GM12874 (cell line): Measurements from ENCODE around the gene KCNH3.

Experiments
- CTCF ChIP-seq: IDR thresholded peaks from 2 replicates; pipeline ENCODE4 v1.5.1; 2011; ENCODE audit warnings: low read depth, mild to moderate bottlenecking, control low read depth, low read length, moderate library complexity; ENCODE audit not compliant: insufficient read depth

KCNH3 gene

GRCh38 chr12:49578471-49579112, 39.8 kb downstream of the KCNH3 start:
- no peak for TF ChIP-seq CTCF

- TF ChIP-seq CTCF: peak; percentile 85
These were observed 42.0 kb downstream of the KCNH3 start for GRCh38 chr12:49580572-49581535.

- no peak for TF ChIP-seq CTCF
These were observed 43.4 kb downstream of the KCNH3 start for GRCh38 chr12:49582201-49582600.

DNA sequence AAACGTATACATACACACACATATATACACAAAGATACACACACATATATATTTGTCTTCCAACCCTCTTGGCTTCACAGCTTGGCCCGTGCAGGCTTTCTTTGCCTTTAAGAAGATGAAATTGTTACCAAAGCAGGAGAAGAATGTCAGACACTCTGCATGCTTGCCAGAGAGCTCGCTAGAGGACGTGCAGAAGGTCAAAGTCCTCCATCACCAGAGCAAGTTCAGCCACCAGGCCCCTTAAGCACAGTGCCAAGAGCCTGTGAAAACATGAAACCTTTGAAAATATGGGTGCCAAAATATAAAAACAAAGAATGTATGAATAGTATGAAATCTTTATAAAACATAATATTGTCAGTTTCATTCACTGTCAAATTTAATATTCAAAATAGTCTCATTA, 44.0 kb downstream of the KCNH3 start:
- no peak for TF ChIP-seq CTCF

DNA sequence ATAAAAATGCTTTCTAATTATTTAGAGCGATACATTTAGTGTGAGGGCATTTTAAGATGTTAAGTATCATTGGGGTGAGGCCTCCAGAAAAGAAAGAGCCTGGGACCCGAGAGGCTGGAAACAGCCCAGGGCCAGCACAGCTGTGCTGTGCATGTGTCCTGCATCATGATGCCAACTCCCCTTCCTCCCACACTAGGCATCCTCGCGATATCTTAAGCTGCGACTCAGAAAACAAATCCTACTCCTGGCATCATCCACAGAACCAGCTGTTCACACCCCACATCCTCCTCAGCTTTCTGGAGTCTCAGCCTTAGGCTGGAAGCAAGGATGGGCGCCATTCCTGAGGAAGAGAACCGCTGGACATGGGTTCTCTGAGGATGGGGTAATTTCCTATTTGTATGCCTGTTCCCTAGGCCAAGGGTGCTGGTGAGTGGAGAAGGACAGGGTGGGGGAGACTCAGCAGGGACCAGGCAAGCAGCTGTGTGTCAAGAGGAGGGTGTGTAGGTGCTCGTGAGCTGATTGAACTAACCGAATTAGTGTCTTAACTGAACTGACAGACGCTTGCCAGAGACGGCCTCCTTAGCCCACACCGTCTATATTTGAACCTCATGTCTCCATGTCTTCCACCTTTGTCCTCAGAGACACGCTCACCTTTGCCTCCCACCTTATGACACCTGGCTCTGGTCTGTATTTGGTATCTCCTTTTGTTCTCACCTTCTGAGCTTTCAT, 44.7 kb downstream of the KCNH3 start:
- TF ChIP-seq CTCF: no peak

DNA sequence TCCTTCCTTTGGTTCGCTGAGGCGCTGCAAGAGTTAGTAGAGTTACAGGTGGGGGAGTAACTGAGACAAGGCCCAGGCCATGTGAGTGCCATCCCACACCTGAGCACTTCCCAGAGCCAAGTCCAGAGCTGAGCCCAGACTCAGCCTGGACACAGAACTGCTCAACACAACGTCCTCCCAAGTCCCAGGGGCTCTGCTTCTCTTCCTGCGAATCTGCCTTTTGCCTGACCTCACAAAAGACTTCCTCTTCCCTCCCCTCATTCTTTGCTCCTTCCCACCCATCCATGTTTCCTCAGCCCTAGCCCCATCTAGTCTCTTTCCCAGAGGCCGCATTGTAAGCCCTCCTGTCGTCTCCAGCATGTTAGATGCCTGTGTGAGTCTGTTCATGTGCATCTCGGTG, 45.8 kb downstream of the KCNH3 start:
- TF ChIP-seq CTCF: no peak
